Glutamatergic neuron (in vitro differentiated cells): ENCODE results near the gene NLRP9. TPM values are rescaled to one million over a fixed set of nuclear protein-coding genes. Genes with fewer than 3 reads are reported as not detected.
"Not testable (repeated sequence)": the region's sequence is repeated elsewhere in the genome, so short reads cannot be mapped to it uniquely, and the experiment has no call there.

Experiments
- DNase-seq: peaks from one replicate; pipeline ENCODE4 v3.0.0; 2022
- H3K27ac Mint-ChIP-seq: one replicate; pipeline ENCODE4 v1.8.0; 2020; ENCODE audit warnings: mild to moderate bottlenecking, mixed read lengths, inconsistent platforms; ENCODE audit not compliant: unreplicated experiment
- H3K27me3 Mint-ChIP-seq: one replicate; pipeline ENCODE4 v1.8.0; 2020; ENCODE audit warnings: mild to moderate bottlenecking, moderate library complexity, mixed read lengths, inconsistent platforms; ENCODE audit not compliant: unreplicated experiment
- H3K36me3 Mint-ChIP-seq: one replicate; pipeline ENCODE4 v1.8.0; 2020; ENCODE audit warnings: mild to moderate bottlenecking, mixed read lengths, inconsistent platforms; ENCODE audit not compliant: unreplicated experiment
- H3K4me1 Mint-ChIP-seq: one replicate; pipeline ENCODE4 v1.8.0; 2020; ENCODE audit warnings: mild to moderate bottlenecking, low read depth, mixed read lengths, inconsistent platforms; ENCODE audit not compliant: unreplicated experiment
- H3K4me3 Mint-ChIP-seq: one replicate; pipeline ENCODE4 v1.8.0; 2020; ENCODE audit warnings: mild to moderate bottlenecking, mixed read lengths, inconsistent platforms; ENCODE audit not compliant: unreplicated experiment
- H3K9me3 Mint-ChIP-seq: one replicate; pipeline ENCODE4 v1.8.0; 2020; ENCODE audit warnings: mild to moderate bottlenecking, moderate library complexity, mixed read lengths, inconsistent platforms; ENCODE audit not compliant: unreplicated experiment
- CTCF ChIP-seq: fragments of 200-600 bp; sonication (generic); IDR thresholded peaks from one replicate; pipeline ENCODE4 v1.5.0; 2021; ENCODE audit not compliant: partially characterized antibody, unreplicated experiment
- total RNA-seq: library from RNA; stranded (reverse); fragmentation: NEBNext Ultra II Directional; extraction: Animal tissue kit (Norgen Biotek cat#: 25700); gene quantifications from one replicate; pipeline ENCODE4 v1.2.1, GENCODE V29; 2021; ENCODE audit not compliant: unreplicated experiment

The NLRP9 gene
- total RNA-seq, 1 donor from 2014 or later, result not detected

- H3K9me3 Mint-ChIP-seq, result peaks cover 14% of the 10 kb centered on the region
- H3K27ac Mint-ChIP-seq, result no peak overlapping the region
- H3K4me1 Mint-ChIP-seq, result no peaks in the 10 kb centered on the region
- H3K36me3 Mint-ChIP-seq, result peaks cover 7% of the 10 kb centered on the region
- no peak for DNase-seq
- no peak for TF ChIP-seq CTCF
- H3K27me3 Mint-ChIP-seq, result no peaks in the 10 kb centered on the region
- no peak overlapping the region for H3K4me3 Mint-ChIP-seq
Measured at GRCh38 chr19:55766466-55766865, 28.3 kb upstream of the NLRP9 start.

GRCh38 chr19:55758797-55759196, 20.6 kb upstream of the NLRP9 start, which contains the start of gene RFPL4A:
RFPL4A (plus strand) TSS chr19:55759097; CDS start chr19:55761801, 2,704 bp downstream.
- H3K36me3 Mint-ChIP-seq, H3K9me3 Mint-ChIP-seq, H3K27ac Mint-ChIP-seq: not testable (repeated sequence)

GRCh38 chr19:55756808-55757207, 18.6 kb upstream of the NLRP9 start:
- DNase-seq, H3K27ac Mint-ChIP-seq, H3K4me1 Mint-ChIP-seq, H3K27me3 Mint-ChIP-seq, H3K9me3 Mint-ChIP-seq, H3K4me3 Mint-ChIP-seq, H3K36me3 Mint-ChIP-seq: not testable (repeated sequence)

More at GRCh38 chr19:55758797-55759196, 20.6 kb upstream of the NLRP9 start, which contains the start of gene RFPL4A:
- H3K4me3 Mint-ChIP-seq, DNase-seq, H3K27me3 Mint-ChIP-seq, H3K4me1 Mint-ChIP-seq: not testable (repeated sequence)

DNA sequence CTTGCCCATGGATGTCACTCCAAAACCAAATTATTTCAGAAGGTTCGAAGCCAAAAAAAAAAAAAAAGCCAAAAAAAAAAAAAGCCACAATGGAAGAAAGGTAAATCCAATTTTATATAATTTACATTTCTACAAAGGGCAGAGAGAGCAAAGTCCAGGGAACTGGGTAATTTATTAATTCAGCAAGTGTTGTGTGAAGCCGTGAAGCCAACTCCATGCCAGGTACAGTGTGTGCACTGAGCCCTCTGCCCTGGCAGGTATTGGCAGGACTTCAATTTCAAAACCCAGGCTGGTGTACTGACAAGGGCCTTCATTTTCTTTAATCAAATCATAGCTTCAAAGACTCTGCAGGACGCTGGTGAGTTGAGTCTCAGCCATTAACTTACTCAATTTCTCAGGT, 15.2 kb upstream of the NLRP9 start:
- peaks cover 3% of the 10 kb centered on the region for H3K36me3 Mint-ChIP-seq
- no peak overlapping the region for H3K4me3 Mint-ChIP-seq
- no peak for DNase-seq
- peaks cover 8% of the 10 kb centered on the region for H3K9me3 Mint-ChIP-seq
- H3K27ac Mint-ChIP-seq, result no peak overlapping the region
- H3K4me1 Mint-ChIP-seq, result no peaks in the 10 kb centered on the region
- peaks cover 1% of the 10 kb centered on the region for H3K27me3 Mint-ChIP-seq
- TF ChIP-seq CTCF, result no peak

GRCh38 chr19:55750715-55751114, 12.5 kb upstream of the NLRP9 start:
- no peak overlapping the region for H3K27ac Mint-ChIP-seq
- no peaks in the 10 kb centered on the region for H3K4me1 Mint-ChIP-seq

DNA sequence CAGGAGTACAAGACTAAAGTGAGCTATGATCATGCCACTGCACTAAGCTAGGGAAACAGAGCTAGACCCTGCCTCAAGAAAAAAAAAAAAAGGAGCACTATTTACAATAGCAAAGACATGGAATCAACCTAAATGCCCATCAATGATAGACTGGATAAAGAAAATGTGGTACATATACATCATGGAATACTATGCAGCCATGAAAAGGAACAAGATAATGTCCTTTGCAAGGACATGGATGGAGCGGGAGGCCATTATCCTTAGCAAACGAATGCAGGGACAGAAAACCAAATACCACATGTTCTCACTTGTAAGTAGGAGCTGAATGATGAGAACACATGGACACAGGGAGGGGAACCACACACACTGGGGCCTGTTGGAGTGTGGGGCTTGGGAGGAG, 7.8 kb downstream of the NLRP9 start:
- not testable (repeated sequence) for DNase-seq, H3K9me3 Mint-ChIP-seq, H3K36me3 Mint-ChIP-seq

More at GRCh38 chr19:55750715-55751114, 12.5 kb upstream of the NLRP9 start:
- Mint-ChIP-seq H3K27me3 (peaks cover 1% of the 10 kb centered on the region), H3K36me3 (peaks cover 5% of the 10 kb centered on the region), H3K9me3 (peaks cover 3% of the 10 kb centered on the region), H3K4me3 (no peak overlapping the region)
- no peak for DNase-seq
- no peak for TF ChIP-seq CTCF

More for the DNA sequence above, 7.8 kb downstream of the NLRP9 start:
- not testable (repeated sequence) for H3K4me1 Mint-ChIP-seq, H3K4me3 Mint-ChIP-seq, H3K27me3 Mint-ChIP-seq, H3K27ac Mint-ChIP-seq
